Smooth muscle cell (in vitro differentiated cells): ENCODE results near the gene PRSS36. TPM values are rescaled to one million over a fixed set of nuclear protein-coding genes. Genes with fewer than 3 reads are reported as not detected.

Experiments
- DNase-seq: peaks from one replicate; lab custom pipeline; 2025; ENCODE audit not compliant: unreplicated experiment; lab: John Stamatoyannopoulos, UW
- H2AFZ ChIP-seq: fragments of 200-600 bp; sonication (generic); 2 replicates; pipeline ENCODE4 v1.6.0; 2016; ENCODE audit warnings: antibody characterized with exemption, low read depth, mild to moderate bottlenecking
- H3F3A ChIP-seq: fragments of 200-600 bp; sonication (generic); 2 replicates; pipeline ENCODE4 v1.6.0; 2017; ENCODE audit warnings: antibody characterized with exemption, low read depth
- H3K27ac ChIP-seq: fragments of 200-600 bp; sonication (generic); 2 replicates; pipeline ENCODE4 v1.5.1; 2016; ENCODE audit warnings: low read depth, mild to moderate bottlenecking
- H3K27me3 ChIP-seq: fragments of 200-600 bp; sonication (generic); 2 replicates; pipeline ENCODE4 v1.6.1; 2016; ENCODE audit warnings: low read depth, mild to moderate bottlenecking
- H3K36me3 ChIP-seq: fragments of 200-600 bp; sonication (generic); 2 replicates; pipeline ENCODE4 v1.5.1; 2016; ENCODE audit warnings: low read depth
- H3K4me1 ChIP-seq: fragments of 200-600 bp; sonication (generic); 2 replicates; pipeline ENCODE4 v1.5.1; 2016; ENCODE audit warnings: low read depth
- H3K4me2 ChIP-seq: fragments of 200-600 bp; sonication (generic); 2 replicates; pipeline ENCODE4 v1.6.0; 2016; ENCODE audit warnings: mild to moderate bottlenecking
- H3K4me3 ChIP-seq: fragments of 200-600 bp; sonication (generic); 2 replicates; pipeline ENCODE4 v1.5.1; 2016; ENCODE audit warnings: mild to moderate bottlenecking
- H3K79me2 ChIP-seq: fragments of 200-600 bp; sonication (generic); 2 replicates; pipeline ENCODE4 v1.6.0; 2016; ENCODE audit warnings: low read depth, mild to moderate bottlenecking
- H3K9ac ChIP-seq: fragments of 200-600 bp; sonication (generic); 2 replicates; pipeline ENCODE4 v1.6.0; 2016; ENCODE audit warnings: low read depth
- H3K9me3 ChIP-seq: fragments of 200-600 bp; sonication (generic); replicated peaks from 2 replicates; pipeline ENCODE4 v1.5.1; 2016; ENCODE audit warnings: low read depth
- H4K20me1 ChIP-seq: fragments of 200-600 bp; sonication (generic); 2 replicates; pipeline ENCODE4 v1.6.0; 2016; ENCODE audit warnings: low read depth
- CTCF ChIP-seq: fragments of 200-600 bp; sonication (generic); IDR thresholded peaks from 2 replicates; pipeline ENCODE4 v1.5.1; 2017; ENCODE audit warnings: borderline replicate concordance, mild to moderate bottlenecking, antibody characterized with exemption; ENCODE audit not compliant: insufficient read depth, poor library complexity, severe bottlenecking
- WGBS: methylation state at CpG from one replicate; pipeline ENCODE4 v1.1.7; 2016; ENCODE audit warnings: low lambda C conversion rate; 5-methylcytosine and 5-hydroxymethylcytosine counted together
- polyA plus RNA-seq: library from polyadenylated mRNA; unstranded; fragments of >200 nt; fragmentation: Nextera tagmentation; extraction: Ambion mirVana; gene quantifications from 2 replicates; pipeline ENCODE4 v1.2.1, GENCODE V29; 2016
- total RNA-seq: library from RNA; depleted of rRNA; stranded (reverse); fragments of >200 nt; gene quantifications from 2 replicates; pipeline ENCODE4 v1.2.3, GENCODE V29; 2014

PRSS36 gene
- total and polyA plus RNA-seq, 2 experiments from 2014 or later: 0.31 to 1.6 TPM

GRCh38 chr16:31182391-31182790 lies 32.5 kb upstream of the PRSS36 start:
- H3K27me3 ChIP-seq: no peaks in the 10 kb centered on the region
- no peak overlapping the region for H2AFZ ChIP-seq
- H3F3A ChIP-seq: peaks cover 32% of the 10 kb centered on the region
- peaks cover 31% of the 10 kb centered on the region for H3K36me3 ChIP-seq
- peak overlapping the region; percentile 97 for H3K4me3 ChIP-seq
- 50% methylated on average over 7 of the region's 7 CpGs for WGBS
- peaks cover 31% of the 10 kb centered on the region for H3K4me1 ChIP-seq
- H3K9ac ChIP-seq: peak overlapping the region; percentile 96
- H3K9me3 ChIP-seq: no peaks in the 10 kb centered on the region
- peaks cover 78% of the 10 kb centered on the region for H3K79me2 ChIP-seq
- TF ChIP-seq CTCF: no peak
- H3K4me2 ChIP-seq: peak overlapping the region; percentile 100
- H4K20me1 ChIP-seq: peaks cover 73% of the 10 kb centered on the region
- peak overlapping the region; percentile 12 for H3K27ac ChIP-seq
- DNase-seq: no peak

- Histone ChIP-seq H3K36me3 (peaks cover 19% of the 10 kb centered on the region), H3K9ac (peak overlapping the region; percentile 96), H3K9me3 (no peaks in the 10 kb centered on the region), H4K20me1 (peaks cover 62% of the 10 kb centered on the region), H2AFZ (no peak overlapping the region), H3K4me1 (peaks cover 31% of the 10 kb centered on the region), H3K79me2 (peaks cover 66% of the 10 kb centered on the region), H3K27ac (peak overlapping the region; percentile 96), H3K4me2 (peak overlapping the region; percentile 100), H3K27me3 (no peaks in the 10 kb centered on the region), H3K4me3 (peak overlapping the region; percentile 97), H3F3A (peaks cover 21% of the 10 kb centered on the region)
- TF ChIP-seq CTCF: no peak
- DNase-seq: no peak
- WGBS: 2% methylated on average over 30 of the region's 31 CpGs
Measured at GRCh38 chr16:31181102-31181830, 31.4 kb upstream of the PRSS36 start.

GRCh38 chr16:31179747-31180459 lies 30.0 kb upstream of the PRSS36 start, which contains the start of gene FUS:
FUS (plus strand) TSS chr16:31180139; CDS start chr16:31180215, 76 bp downstream.
- Histone ChIP-seq H3K27me3 (no peaks in the 10 kb centered on the region), H3K9ac (peak within 1 kb of the TSS; percentile 96), H3K79me2 (peaks cover 53% of the 10 kb centered on the region), H3K9me3 (no peaks in the 10 kb centered on the region), H3K4me2 (peak within 1 kb of the TSS; percentile 100), H4K20me1 (peaks cover 48% of the 10 kb centered on the region), H3K4me3 (peak within 1 kb of the TSS; percentile 97), H3K27ac (peak within 1 kb of the TSS; percentile 96), H3F3A (peaks cover 10% of the 10 kb centered on the region), H3K4me1 (peaks cover 31% of the 10 kb centered on the region), H2AFZ (peak within 1 kb of the TSS; percentile 80), H3K36me3 (peaks cover 10% of the 10 kb centered on the region)
- under 1% methylated on average over 61 of the region's 69 CpGs for WGBS
- TF ChIP-seq CTCF: no peak
- DNase-seq: peak; percentile 96
